Nucleus accumbens (tissue), 56 donors: Measurements from ENCODE around the gene NAA50.

Experiments
- DNase-seq, 56 donors: peaks; one replicate each; lab custom pipeline; 2025; lab: John Stamatoyannopoulos, UW

The NAA50 gene

DNA sequence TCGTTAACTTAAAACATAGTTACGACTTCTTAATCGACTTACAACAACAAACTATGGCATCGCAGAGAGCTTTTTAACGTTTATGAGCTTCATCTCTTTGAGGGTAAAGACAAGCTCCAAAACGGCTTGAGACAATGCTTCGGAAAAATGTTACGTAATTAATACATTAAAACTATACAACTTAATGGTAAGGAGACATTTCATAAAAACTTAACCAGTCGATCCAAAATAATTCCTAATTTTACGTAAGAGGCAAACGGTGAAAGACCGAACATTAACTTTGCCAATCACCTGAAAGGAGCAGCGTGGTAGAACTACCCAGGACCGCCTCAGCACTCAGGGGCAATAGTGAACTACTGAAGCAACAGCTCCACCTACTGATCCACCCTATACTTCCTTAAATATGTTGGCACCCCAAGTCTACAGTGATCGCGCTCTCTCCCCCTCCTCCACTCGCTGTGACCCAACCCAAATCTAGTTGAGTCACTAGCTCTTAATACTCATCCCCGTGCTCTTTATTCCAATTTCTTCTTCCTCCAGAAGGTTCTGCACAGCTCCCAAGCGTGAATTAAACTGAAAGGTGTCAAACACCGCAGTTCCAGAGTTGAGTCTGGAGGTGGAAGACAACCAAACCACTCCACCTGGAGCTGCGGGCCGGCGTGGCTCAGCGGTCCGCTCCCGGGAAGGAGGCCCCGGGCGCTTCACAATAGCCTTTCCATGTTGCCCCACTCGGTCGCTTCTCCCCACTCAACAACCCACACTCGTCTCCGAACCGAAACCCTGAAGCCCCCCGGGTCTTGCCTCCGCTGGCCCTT, 901 bp downstream of the NAA50 start:
- peak in 52 of 56 donors; percentile 3 to 76 (median 42) for DNase-seq

DNA sequence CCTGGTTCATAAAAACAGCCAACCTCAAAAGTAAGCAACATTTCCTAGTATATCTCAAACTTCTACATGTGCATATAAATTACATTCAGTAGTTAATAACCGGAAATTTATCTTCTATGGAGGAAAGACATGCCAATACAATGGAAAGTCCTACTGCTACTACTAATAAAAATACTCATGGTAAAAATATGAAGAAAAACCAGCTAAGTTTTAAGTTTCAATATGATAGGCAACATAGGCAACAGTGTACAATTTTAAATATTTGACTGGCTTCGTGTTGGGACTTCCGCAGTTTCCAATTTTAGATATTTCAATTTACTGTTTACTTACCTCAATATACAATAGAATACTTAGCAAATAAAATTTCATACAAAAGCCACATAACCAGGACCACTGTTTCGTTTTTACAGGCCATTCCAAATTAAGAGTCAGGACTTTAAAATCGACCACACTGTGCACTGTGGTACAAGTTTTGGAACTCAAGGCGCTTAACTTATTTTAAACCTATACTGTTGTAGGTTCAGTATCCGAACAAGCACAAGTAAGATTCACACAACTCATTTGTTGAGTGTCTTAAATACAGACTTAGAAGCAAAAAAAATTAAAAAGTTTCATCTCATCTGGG, 2.9 kb downstream of the NAA50 start:
- DNase-seq, result no peak

DNA sequence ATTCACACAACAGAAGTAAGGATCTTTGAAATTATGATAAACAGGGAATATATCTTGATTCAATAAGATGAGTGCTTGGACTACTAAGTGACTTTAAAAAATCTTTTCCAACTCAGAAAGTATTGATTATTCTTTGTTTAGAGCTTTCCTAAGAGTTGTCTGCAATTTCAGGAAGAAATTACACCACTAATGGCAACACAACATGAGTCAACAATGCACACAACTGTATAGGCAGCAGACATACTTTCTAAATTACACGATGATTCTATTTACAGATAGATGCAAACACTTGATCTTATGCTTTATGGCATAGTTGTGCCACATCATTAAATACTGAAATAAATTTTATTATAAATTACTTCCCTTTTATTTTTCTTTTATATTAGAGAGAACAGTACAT, 4.4 kb downstream of the NAA50 start:
- no peak for DNase-seq

DNA sequence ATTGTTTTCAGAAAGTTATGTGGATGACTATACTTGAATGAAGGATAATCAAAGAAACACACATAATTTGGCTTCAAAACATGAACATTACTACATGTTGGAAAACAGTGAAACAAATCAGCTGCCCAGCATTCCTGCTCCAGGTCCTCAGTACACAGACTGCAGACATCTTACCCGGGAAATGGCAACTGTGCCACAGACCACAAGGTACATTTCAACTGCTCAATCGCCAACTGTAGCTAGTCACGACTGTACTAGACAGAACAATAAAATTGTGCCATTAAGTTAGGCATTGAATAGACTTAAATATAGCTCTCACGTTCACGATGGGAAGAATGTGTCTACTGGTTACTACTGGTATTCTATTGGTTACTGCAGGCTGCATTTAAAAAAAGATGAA, 5.0 kb downstream of the NAA50 start:
- no peak for DNase-seq

DNA sequence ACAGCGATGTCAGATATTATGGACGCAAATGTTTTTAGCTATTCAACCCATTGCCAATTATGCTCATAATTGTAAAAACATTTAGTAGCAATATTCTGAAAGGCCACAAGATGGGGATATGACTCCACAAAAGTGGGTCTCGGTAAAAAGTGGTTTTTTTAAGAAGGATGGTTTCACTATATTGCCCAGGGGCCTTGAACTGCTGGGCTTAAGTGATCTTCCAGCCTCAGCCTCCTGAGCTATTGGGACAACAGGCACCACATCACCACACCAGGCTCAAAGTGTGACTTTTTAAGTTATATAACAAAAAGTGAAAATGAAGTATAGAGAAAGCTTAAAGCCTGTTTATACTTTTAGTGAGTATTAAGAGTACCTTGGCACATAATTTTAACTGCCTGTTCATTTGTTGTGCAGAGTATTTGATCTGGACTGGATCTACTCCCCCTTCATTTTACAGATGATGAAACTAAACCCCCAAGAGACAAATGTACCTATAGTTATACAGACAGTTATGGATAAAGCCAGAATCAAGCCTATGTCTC, 9.4 kb downstream of the NAA50 start:
- DNase-seq, result peak in 7 of 56 donors; percentile 1 to 8 (median 3)

DNA sequence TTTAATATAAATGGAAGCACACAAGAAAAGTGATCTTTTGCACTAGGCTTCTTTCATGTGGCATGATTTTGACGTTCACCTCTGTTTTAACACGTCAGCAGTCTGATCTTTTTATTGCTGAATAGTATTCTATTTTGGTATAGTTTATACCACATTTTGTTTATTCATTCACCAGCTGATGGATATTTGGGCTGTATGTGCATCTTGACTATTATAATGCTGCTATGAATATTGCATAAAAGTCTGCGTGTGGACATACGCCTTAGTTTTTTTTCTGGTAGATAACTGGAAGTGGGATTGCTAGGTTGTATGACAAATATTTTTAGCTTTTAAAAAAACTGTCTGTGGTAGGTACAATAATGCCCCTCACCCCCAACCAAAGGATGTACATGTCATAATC, 14.4 kb downstream of the NAA50 start:
- no peak for DNase-seq

DNA sequence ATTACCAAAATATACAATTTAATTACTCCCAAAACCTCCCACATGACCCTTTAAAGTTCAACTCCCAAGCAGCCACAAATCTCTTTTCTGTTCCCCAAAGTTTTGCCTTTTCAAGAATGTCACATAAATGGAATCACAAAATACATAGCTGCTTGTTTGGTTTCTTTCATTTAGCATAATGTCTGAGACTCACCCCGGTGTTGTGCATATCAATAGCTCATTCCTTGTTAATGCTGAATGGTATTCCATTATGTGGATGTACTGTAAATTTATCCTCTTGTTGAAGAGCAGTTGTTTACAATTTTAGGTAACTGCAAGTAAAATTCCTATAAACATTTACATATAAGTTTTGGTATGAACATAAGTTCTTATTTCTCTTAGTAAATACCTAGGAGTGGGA, 15.5 kb downstream of the NAA50 start:
- no peak for DNase-seq

DNA sequence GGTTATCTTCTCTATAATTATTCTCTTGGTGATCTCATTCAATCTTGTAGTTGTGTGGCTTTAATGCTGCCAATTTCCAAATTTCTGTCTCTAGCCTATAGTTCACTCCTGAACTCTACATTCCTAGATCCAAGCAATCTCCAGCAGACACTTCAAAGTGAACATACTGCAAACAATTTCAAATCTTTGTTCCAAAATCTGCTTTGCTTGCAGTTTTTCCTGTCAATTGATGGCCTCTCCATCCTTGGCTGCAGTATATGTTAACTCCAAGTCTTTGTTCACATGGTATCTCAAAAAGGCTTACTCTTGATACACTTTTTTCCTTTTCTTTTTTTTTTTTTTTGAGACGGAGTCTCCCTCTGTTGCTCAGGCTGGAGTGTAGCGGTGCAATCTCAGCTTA, 17.4 kb downstream of the NAA50 start:
- no peak for DNase-seq

DNA sequence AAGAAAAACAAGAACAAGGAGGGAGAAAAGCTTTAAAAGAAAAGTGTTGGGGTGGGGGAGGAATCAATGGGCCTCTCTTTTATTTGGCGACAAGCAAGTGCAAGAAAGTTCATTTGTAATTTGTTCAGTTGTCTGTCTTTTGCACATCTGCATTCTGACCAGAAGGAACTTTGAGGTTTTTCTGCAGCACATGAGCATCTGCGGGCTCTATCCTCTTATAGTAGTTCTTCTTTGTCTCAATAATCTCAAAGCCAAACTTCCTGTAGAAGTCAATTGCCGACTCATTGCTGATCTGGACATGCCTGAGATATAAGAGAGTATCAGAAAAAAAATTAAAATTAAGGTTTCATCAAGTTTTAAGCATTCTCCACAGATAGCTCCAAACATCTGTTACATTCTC, 24.4 kb downstream of the NAA50 start:
- DNase-seq, result no peak

DNA sequence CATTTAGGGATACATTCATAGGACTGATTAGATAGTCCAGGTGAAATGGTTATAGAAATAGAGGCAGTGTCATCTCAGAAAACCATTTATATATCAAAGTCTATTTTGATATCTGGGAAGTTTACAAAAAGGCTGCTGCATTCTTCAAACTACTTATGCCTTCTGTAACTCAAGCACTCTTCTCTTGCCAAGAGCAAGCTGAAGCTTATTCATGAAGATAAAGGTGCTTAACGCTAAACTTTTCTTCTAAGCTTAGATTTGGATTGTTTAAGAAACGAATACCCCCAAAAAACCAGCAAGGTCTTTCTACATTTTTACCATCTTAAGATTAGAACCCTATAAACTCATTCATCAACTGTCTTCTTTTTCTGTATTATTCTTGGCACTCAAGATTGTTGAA, 26.3 kb downstream of the NAA50 start:
- DNase-seq, result no peak

DNA sequence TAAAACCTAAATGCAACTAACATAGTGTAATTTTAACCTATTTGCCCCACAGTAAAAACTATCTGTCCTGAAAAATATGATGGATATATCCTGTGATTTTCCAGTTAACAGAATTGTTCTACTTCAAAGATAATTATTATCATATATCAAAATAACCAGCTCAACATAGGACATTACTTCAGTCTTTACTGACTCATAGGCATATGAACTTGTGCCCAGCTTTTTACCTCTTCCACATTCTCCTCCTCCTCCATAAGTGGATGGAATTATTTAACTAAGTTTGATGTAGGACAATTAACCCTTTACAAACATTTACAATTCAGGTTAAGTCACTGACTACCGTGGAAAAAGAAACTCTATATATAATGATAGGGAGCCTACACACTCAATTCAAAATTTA, 26.8 kb downstream of the NAA50 start:
- no peak for DNase-seq

DNA sequence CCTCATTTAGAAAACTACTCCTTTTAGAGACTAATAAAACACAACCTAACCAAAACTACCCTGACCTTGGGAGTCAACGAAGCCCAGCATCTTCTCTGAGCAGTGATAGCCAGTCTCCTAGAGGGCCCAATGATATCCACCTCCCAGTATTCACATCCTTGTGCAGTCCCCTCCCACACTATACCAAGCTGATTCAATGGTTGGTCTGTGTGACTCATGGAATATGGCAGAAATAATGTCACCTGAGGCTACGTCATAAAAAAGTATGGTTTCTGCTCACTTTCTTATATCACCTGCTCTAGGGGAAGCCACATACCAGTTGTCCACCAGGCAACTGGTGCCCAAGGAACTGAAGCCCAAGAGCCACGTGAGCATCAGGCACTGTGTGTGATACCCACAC, 28.2 kb downstream of the NAA50 start:
- DNase-seq, result no peak

DNA sequence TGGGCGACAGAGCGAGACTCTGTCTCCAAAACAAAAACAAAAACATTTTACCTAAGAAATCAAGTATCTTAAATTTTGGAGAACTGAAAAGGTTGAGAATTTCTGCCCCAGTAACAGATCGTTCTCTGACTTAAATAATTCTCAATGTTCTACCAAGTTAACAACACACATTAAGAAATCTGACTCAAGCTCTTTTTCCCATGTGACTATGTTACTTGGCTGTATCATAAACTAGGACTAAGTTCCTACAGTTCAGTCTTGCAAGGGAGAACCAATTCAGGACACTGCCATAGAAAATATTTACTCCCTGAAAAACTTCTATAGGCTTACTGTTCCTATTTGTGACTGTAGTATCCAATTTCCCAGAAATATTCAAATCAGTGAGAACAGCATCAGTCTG, 28.7 kb downstream of the NAA50 start:
- no peak for DNase-seq

DNA sequence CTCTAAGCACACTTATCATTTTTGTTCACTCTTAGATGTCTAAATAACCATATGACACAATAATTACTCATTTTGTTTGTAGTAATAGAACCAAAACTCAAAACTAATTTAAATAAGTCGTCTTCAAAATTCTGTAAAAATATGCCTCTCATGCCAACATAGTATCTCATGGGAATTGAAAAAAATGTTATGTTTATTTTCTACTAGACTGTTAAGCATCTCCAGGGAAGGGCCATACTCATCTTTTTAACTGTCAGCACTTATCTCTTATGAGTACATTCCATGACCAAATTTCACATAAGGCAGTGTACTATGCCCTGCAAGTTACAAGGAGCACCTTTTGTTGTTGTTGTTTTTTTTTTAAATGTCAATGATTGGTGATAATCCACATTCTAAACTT, 31.3 kb downstream of the NAA50 start:
- DNase-seq, result no peak

DNA sequence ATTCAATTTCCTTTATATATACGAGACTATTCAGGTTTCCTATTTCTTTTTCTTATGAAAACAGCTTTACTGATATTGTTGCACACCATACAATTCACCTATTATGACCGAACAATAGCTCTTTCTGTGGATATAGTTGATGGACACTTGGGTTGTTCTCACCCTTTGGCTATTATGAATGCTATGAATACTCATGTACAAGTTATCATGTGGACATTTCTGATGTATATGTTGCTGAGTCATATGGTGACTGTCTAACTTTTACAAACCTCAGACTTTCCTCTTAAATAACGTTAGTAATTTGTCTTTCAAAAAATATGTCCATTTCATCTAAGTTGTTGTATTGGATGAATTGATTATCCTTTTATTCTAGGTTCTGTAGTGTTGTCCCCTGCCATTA, 33.9 kb downstream of the NAA50 start:
- DNase-seq, result no peak

DNA sequence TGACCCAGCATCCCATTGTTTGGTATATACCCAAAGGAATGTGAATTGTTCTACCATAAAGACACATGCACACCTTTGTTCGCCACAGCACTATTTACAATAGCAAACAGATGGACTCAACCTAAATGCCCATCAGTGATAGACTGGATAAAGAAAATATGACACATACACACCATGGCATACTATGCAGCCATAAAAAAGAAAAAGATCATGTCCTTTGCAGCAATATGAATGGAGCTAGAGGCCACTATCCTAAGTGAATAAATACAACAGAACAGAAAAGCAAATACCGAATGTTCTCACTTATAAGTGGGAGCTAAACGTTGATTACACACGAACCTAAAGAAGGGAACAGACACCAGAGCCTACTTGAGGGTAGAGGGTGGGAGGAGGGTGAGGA, 38.2 kb downstream of the NAA50 start:
- no peak for DNase-seq

DNA sequence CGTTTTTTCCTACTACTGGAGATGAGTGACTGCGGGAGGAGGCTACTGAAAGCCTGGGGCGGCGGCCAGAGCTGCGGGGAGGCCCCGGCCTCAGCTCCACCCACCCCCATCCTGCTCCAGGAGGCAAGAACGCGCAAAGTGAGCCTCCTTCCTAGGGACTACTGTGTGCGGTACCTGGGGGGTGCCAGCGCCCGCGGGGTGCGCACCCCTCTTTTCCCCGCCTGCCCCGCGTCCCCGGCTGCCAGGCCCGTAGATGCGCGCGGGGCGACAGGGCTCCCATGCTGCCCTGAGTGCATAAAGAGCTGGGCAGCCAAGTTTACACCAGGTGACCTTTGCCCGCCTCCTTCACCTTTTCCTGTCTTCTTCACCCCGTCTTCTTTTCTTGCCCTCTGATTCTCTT, 47.1 kb downstream of the NAA50 start:
- peak in 4 of 56 donors; percentile 3 to 13 (median 6) for DNase-seq

DNA sequence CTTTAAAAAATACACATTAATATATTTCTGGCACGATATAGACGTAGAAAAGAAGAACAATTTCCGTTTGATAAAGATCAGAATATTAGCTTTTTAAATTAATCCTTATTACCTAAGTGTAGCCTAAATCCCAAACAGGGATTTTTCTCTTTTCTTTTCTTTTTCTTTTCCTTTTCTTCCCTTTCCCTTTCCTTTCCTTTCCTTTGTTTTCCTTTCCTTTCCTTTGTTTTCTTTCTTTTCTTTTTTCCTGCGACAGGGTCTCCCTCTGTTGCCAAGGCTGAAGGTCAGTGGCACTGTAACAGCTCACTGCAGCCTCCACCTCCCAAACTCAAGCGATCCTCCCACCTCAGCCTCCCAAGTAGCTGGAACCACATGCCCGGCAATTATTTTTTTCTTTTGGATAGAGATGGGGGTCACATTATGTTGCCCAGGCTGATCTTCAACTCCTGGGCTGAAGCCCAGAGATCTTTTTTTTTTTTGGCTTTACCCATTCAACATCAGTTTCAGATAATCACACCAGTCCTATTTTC, 47.8 kb downstream of the NAA50 start:
- DNase-seq, result no peak

DNA sequence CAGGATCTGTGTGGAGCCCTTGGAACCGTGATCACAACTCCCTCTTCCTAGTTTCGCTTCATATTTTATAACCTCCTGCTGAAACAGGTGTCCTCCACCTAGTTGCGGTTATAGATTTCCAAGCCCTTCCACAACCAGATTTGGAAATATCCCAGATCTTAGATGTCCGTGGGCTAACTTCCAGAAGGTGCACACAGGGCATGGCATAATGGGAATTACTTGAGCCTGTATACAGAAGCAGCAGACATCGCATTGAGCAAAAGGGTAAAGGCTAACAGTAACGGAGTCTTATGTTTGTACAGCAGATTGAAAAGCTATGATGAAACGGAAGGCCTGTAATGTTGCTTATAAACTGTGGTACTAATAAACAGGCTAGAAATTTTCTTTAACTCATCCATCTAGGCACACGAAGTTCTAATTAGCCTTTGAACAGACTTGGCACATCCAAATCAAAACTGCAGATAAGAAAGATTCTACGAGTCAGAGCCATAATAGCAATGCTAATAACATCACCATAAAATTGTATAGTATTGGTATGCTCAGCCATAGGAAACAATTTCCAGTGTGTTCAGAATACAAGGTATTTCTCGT, 48.5 kb downstream of the NAA50 start:
- peak in 2 of 56 donors; percentile 40 to 53 for DNase-seq

DNA sequence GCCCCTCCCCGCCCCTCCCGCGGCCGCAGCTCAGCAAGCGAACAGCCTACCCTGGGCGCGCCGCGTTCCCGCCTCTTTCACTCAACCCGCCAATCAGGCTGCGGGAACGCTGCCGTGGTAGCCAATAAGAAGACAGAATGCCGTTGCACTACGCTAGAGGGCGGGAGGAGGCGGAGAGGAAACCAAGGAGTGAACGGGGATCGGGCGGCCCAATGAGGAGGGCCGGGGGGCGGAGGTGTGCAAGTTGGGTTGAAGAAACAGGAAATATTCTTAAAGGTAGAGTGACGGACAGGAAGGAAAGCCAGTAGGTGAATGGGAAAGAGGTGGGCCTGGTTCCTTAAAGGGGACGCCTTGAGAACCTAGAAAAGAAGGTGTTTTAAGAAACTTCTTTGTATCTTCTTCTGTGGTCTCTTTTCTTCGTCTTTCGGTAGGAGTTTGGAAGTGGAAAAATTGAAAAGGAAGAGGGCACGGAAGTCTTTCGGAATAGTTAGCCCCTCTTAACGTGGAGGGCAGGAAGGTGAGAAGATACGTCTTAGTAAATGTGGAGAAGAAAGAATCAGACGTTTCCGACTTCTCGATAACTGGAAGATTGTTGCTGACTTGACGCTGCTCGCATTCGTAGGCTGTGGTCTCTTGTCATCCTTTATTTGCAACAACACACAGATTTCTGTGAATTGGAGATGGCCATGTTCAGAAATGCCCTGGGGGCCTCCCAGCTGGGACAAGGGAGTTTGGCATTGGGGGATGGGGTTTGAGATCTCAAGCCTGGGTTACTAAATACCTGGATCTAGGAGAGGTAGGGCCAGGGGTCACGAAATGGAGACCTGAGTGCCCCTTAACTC, 49.2 kb downstream of the NAA50 start:
- DNase-seq, result peak; percentile 84 to 100 (median 99)
